ENCODE results near the gene MUCL3.

DNA sequence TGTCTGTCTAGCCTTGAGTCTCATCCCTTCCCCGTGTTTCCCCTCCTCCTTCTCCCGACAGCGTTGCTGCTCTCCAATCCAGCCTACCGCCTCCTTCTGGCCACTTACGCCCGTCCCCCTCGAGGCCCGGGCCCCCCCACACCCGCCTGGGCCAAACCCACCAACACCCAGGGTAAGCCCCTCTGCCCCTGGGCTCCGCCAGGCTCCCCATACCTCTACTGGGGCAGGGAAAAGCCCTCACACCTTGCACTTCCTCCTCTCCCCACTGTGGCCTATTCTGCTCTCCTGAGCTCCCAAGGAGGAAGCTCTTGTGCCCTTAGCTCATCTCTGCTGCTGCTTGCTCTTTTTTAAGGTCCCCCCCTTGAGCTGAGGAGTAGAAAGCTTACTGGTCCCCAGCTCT is 45.4 kb upstream of the MUCL3 start:
- TF ChIP-seq, protein P1, sequence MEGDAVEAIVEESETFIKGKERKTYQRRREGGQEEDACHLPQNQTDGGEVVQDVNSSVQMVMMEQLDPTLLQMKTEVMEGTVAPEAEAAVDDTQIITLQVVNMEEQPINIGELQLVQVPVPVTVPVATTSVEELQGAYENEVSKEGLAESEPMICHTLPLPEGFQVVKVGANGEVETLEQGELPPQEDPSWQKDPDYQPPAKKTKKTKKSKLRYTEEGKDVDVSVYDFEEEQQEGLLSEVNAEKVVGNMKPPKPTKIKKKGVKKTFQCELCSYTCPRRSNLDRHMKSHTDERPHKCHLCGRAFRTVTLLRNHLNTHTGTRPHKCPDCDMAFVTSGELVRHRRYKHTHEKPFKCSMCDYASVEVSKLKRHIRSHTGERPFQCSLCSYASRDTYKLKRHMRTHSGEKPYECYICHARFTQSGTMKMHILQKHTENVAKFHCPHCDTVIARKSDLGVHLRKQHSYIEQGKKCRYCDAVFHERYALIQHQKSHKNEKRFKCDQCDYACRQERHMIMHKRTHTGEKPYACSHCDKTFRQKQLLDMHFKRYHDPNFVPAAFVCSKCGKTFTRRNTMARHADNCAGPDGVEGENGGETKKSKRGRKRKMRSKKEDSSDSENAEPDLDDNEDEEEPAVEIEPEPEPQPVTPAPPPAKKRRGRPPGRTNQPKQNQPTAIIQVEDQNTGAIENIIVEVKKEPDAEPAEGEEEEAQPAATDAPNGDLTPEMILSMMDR (optimal IDR thresholded peaks at IDR 0.05 in 1 of 3, IDR thresholded peaks at IDR 0.05 in 1 of 3, conservative IDR thresholded peaks at IDR 0.05 in 1 of 3; ENCODE audit: extremely low read depth in 1 of 3, insufficient read depth in 2 of 3, low read length in 3 of 3) = no peak
- TF ChIP-seq EZH2 (IDR thresholded peaks at IDR 0.05; ENCODE audit: low read length) = no peak

Measured in keratinocyte (primary cell).